Measurements from ENCODE around the gene KCTD4. TPM values are rescaled to one million over a fixed set of nuclear protein-coding genes. Genes with fewer than 3 reads are reported as not detected.

Gene KCTD4
- polyA plus RNA-seq, 3 donors, result 0.12 TPM; not detected in 2

DNA sequence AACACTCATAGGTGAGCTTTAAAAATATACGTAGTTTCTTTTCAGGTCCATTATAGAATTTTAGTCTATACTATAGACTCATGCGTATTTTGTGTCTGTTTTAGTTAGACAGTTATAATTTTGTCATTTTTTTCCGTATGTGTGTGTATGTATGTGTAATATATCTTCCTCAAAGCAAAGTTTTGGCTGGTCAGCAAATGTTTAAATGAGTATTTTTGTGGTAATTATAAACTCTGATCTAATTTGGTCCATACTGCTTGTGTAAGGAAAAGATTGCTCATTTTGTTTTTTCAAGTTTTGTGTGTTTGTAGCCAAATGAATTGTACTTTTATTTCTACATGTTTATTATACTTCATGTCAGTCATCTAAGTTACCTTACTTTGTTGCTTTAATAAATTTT is 20.5 kb downstream of the KCTD4 start:
- WGBS (ENCODE audit: insufficient coverage), result no CpG with 5 or more reads among the region's 3 CpGs
- H3K4me2 ChIP-seq (replicated peaks; ENCODE audit: extremely low read depth, low read length, poor library complexity, severe bottlenecking), result no peak overlapping the region

DNA sequence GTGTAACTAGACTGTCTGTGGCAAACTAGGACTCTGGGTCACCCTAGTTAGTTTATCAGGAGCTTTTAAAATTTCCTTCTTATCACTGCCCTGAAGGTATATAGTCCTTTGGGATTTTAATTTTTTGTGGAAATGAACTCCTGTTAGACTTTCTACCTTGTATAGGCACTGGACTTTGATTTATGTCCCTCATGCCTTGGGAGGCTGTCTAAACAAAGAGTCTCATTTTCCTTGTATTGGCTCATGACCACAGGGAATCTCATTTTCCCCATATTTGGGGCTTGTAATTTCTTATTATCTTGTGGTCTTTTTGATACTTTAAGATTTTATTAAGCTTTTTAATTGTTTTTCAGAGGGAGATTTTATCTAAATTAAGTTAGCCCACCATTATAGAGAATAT is 21.4 kb downstream of the KCTD4 start:
- Histone ChIP-seq H3K9ac (ENCODE audit: insufficient read depth, low read length, poor library complexity, severe bottlenecking) (no peak overlapping the region), H3K27ac (ENCODE audit: low read depth in 1 of 2, low read length in 2 of 2) (no peak overlapping the region), H3K27me3 (ENCODE audit: control insufficient read depth in 2 of 2, insufficient read depth in 2 of 2, low read length in 2 of 2) (no peaks in the 10 kb centered on the region), H4K20me1 (ENCODE audit: insufficient read depth, low read length) (no peaks in the 10 kb centered on the region), H3K9me3 (replicated peaks in 1 of 2; ENCODE audit: control insufficient read depth in 1 of 2, insufficient read depth in 1 of 2, low read length in 2 of 2) (no peaks in the 10 kb centered on the region), H2AFZ (ENCODE audit: insufficient read depth, low read depth, low read length, poor library complexity, severe bottlenecking) (no peak overlapping the region), H3K4me1 (ENCODE audit: control insufficient read depth in 1 of 2, insufficient read depth in 2 of 2, low read length in 2 of 2) (no peaks in the 10 kb centered on the region), H3K4me2 (replicated peaks; ENCODE audit: extremely low read depth, low read length, poor library complexity, severe bottlenecking) (no peak overlapping the region), H3K79me2 (ENCODE audit: insufficient read depth, low read length) (no peaks in the 10 kb centered on the region), H3K4me3 (replicated peaks in 1 of 3; ENCODE audit: low read depth in 2 of 3, low read length in 3 of 3) (no peak overlapping the region), H3K36me3 (replicated peaks in 1 of 2; ENCODE audit: control insufficient read depth in 1 of 2, insufficient read depth in 2 of 2, low read length in 2 of 2) (peaks cover 2 to 37% of the 10 kb centered on the region in 2 donors)
- Mint-ChIP-seq H3K27ac (no peak overlapping the region), H3K36me3 (peaks cover 34 to 58% of the 10 kb centered on the region in 2 donors), H3K4me3 (no peak overlapping the region), H3K27me3 (ENCODE audit: low read depth in 3 of 3) (peaks cover 0 to 3% (median 0%) of the 10 kb centered on the region in 3 donors), H3K4me1 (no peaks in the 10 kb centered on the region), H3K9me3 (no peaks in the 10 kb centered on the region)
- intact Hi-C loops (cut with micrococcal nuclease), result no loop called here
- DNase-seq, result no peak
- TF ChIP-seq, protein P1, sequence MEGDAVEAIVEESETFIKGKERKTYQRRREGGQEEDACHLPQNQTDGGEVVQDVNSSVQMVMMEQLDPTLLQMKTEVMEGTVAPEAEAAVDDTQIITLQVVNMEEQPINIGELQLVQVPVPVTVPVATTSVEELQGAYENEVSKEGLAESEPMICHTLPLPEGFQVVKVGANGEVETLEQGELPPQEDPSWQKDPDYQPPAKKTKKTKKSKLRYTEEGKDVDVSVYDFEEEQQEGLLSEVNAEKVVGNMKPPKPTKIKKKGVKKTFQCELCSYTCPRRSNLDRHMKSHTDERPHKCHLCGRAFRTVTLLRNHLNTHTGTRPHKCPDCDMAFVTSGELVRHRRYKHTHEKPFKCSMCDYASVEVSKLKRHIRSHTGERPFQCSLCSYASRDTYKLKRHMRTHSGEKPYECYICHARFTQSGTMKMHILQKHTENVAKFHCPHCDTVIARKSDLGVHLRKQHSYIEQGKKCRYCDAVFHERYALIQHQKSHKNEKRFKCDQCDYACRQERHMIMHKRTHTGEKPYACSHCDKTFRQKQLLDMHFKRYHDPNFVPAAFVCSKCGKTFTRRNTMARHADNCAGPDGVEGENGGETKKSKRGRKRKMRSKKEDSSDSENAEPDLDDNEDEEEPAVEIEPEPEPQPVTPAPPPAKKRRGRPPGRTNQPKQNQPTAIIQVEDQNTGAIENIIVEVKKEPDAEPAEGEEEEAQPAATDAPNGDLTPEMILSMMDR (IDR thresholded peaks at IDR 0.05), result no peak

More for the DNA sequence above, 20.5 kb downstream of the KCTD4 start:
- no peak for DNase-seq
- peaks cover 0 to 3% (median 0%) of the 10 kb centered on the region in 3 donors for H3K27me3 Mint-ChIP-seq (ENCODE audit: low read depth in 3 of 3)
- no peaks in the 10 kb centered on the region for H3K79me2 ChIP-seq (ENCODE audit: insufficient read depth, low read length)
- peaks cover 2 to 38% of the 10 kb centered on the region in 2 donors for H3K36me3 ChIP-seq (replicated peaks in 1 of 2; ENCODE audit: control insufficient read depth in 1 of 2, insufficient read depth in 2 of 2, low read length in 2 of 2)
- no peaks in the 10 kb centered on the region for H4K20me1 ChIP-seq (ENCODE audit: insufficient read depth, low read length)
- H3K4me1 Mint-ChIP-seq, result no peaks in the 10 kb centered on the region
- no peaks in the 10 kb centered on the region for H3K9me3 Mint-ChIP-seq
- TF ChIP-seq, protein P1 (IDR thresholded peaks at IDR 0.05), result no peak
- H3K27ac Mint-ChIP-seq, result no peak overlapping the region
- no peak overlapping the region for H3K4me3 Mint-ChIP-seq
- H3K27ac ChIP-seq (ENCODE audit: low read depth in 1 of 2, low read length in 2 of 2), result no peak overlapping the region
- H3K36me3 Mint-ChIP-seq, result peaks cover 33 to 61% of the 10 kb centered on the region in 2 donors
- intact Hi-C loops (cut with micrococcal nuclease), result no loop called here
- H3K4me1 ChIP-seq (ENCODE audit: control insufficient read depth in 1 of 2, insufficient read depth in 2 of 2, low read length in 2 of 2), result no peaks in the 10 kb centered on the region
- H3K9ac ChIP-seq (ENCODE audit: insufficient read depth, low read length, poor library complexity, severe bottlenecking), result no peak overlapping the region
- no peaks in the 10 kb centered on the region for H3K27me3 ChIP-seq (ENCODE audit: control insufficient read depth in 2 of 2, insufficient read depth in 2 of 2, low read length in 2 of 2)
- no peak overlapping the region for H2AFZ ChIP-seq (ENCODE audit: insufficient read depth, low read depth, low read length, poor library complexity, severe bottlenecking)
- no peak overlapping the region for H3K4me3 ChIP-seq (replicated peaks in 1 of 3; ENCODE audit: low read depth in 2 of 3, low read length in 3 of 3)
- no peaks in the 10 kb centered on the region for H3K9me3 ChIP-seq (replicated peaks in 1 of 2; ENCODE audit: control insufficient read depth in 1 of 2, insufficient read depth in 1 of 2, low read length in 2 of 2)

All from CD14-positive monocyte (primary cell).